Measurements from ENCODE around the gene C10orf53.
"Not testable (repeated sequence)": the region's sequence is repeated elsewhere in the genome, so short reads cannot be mapped to it uniquely, and the experiment has no call there.

The C10orf53 gene

DNA sequence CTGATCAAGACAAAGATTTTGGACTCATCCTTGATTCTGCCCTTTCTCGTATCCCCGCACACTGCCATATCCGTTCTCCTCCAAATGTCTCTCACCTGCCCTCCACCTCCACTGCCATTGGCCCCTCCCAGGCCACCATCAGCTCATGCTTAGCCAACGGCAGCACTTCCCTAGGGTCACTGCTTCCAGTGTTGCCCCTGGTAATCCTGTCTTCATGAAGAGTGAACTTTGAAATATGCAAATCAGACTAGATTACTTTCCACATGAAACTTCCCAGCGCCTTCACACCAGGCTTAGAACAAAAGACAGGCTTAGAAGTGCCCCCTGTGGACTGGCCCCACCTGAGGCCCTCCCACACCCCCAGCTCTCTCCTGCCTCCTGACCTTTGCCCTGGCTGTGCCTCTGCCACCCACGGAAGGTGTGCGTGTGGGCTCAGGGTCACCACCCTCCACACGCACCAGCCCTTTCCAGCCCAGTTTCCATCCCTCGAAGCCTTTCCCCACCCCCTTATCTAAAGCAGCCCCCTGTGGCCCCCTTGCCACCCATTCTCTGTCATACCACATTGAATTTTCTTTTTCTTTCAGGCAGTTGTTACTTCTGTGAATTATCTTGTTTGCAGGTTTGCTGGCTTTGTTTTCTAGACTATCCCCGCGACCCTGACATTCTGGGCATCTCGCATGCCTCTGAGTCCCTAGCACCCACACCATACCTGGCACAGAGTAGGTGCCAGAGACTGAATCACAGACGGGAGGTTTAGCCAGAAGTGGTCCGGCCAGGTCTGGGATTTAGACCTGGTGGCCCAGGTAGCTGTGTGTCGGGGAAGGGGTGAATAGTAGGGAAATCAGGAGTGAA lies 26.8 kb upstream of the C10orf53 start:
- no peak for FAIRE-seq

DNA sequence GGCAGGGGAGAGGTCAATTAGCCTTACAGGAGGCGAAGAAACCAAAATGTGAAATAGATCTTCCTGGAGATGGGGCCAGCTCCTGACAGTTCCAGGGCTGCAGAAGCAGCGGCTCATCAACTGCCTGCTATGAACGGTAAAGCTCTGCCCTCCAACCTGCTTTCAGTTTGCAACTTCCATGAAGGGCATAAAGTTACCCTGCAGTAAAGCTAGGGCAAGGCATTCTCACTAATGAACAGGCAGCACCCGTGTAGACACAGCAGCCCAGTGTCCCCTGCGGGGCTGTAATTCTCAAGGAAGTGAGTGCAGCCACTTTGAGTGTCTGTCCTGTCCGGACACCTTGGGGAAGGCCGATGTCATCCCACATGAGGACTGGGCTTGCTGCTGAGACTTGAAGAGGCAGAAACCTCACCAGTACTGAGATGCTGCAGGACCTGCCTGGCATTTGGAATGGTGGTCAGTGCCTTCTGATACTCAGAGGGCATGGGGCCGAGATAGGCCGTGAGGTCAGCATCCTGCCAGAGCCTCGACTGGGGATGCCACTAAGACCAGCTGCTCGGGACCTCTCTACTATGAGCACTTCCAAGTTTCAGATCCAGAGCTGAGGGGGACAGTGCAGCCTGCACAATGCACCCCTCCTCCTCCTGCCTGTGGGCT lies 26.1 kb upstream of the C10orf53 start:
- FAIRE-seq, result no peak

GRCh38 chr10:49654036-49654693 lies 25.3 kb upstream of the C10orf53 start:
- no peak for FAIRE-seq

DNA sequence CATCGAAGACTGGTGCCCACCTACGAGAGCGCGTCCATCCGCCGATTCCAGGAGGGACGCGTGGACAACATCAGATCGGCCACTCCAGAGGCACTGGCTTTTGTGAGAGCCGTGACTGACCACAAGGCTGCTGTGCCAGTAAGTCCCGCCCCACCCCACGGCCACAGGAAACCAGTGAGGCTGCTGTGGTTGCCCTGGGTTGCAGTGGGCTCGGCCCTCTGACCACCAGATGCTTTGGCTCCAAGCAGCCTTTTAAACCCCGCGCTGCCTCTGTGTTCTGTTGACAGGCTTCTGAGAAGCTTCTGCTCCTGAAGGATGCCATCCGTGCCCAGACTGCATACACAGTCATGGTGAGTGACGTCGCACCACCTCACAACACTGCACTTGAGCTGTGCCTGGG lies 24.4 kb upstream of the C10orf53 start:
- no peak for FAIRE-seq

- no peak for FAIRE-seq
These were observed 22.5 kb upstream of the C10orf53 start for GRCh38 chr10:49656845-49657493.

GRCh38 chr10:49657606-49658005 lies 21.8 kb upstream of the C10orf53 start:
- FAIRE-seq, result no peak

- FAIRE-seq, result no peak
These were observed 18.2 kb upstream of the C10orf53 start for GRCh38 chr10:49661140-49661856.

- FAIRE-seq, result no peak
These were observed 17.2 kb upstream of the C10orf53 start for GRCh38 chr10:49662169-49662830.

DNA sequence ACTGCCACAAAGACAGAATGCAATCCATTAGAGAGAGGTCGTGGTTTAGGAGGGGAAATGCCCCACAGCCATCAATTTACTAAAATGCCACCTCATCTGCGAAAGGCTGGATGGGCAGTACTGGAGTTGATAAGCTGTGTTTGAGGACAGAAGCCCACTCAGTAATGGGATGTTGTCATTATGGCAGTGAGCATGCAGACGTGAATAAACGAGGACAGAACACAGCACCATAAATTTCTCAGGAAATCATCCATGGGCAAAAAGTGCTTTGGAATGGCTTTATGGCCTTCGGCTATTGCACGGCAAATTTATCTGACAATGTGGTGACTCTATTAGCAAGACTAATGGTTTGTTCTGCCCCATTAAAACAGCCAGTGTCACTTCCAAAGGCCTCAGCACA lies 15.9 kb upstream of the C10orf53 start:
- FAIRE-seq, result no peak

GRCh38 chr10:49664006-49664841 lies 15.2 kb upstream of the C10orf53 start:
- FAIRE-seq, result no peak

DNA sequence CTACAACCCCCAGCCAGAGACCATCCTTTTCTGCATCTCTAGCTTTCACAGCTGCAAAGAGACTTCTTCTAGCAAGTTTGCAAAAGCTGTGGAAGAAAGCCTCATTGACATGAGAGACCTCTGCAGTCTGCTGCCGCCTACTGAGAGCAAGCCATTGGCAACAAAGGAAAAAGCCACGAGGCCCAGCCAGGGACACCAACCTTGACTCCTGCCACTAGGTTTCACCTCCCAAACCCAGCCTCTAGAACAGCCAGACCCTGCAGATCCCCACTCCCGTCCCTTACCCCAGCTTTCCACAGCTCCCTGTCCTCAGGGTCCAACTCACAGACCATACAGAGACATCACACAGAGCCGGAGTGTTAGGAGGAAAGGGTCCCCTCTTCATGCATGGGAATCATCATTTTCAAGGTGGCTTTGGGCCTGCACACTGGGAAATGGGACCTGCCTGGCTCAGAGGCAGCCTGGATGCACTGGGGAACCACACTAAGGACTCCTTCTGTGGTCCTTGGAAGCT lies 14.6 kb upstream of the C10orf53 start:
- no peak for FAIRE-seq

DNA sequence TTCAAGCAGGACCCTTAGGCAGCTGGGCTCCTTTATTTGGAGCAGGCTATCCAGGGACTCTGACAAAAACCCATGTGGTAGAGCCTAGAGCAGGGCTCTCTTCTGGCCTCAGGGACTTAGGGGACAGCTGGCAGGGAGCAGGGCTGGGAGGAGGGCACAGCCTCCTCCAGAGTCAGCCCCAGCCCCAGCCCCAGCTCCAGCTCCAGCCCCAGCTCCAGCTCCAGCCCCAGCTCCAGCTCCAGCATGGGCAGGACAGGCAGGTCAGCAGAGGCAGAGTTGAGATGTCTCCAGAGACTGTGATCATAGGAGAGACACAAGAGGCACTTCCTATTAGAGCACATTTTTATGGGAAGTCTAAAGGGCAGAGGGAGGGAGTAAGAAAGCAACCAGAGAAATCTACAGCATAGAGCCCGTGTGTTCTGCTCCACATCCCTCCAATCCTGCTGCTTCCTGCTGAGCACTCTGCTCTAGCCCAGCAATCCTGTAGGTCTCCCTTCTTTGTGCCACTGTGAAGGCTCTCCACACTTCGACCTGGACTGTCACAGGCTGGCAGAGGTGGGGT lies 13.3 kb upstream of the C10orf53 start:
- no peak for FAIRE-seq

- no peak for FAIRE-seq
These were observed 12.8 kb upstream of the C10orf53 start for GRCh38 chr10:49666685-49667084.

DNA sequence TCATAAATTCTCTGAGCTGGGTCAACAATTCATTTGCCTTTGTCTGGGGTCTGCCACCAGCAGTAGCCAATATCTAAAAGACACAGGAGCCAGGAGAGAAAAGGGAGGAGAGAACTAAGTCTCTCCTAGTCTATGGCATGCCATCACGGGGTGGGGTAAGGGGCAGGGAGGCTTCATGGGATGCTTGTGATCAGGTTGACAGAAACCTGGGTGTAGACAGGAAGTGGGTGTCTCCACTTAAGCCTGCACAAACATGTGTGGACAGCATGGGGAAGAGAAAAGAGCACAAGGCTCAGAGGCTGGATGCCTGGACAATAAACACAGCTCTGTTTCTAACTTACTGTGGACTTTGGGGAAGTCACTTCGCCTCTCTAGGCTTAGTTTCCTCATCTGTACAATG lies 11.5 kb upstream of the C10orf53 start:
- FAIRE-seq, result no peak

- FAIRE-seq, result no peak
These were observed 10.8 kb upstream of the C10orf53 start for GRCh38 chr10:49668684-49669083.

GRCh38 chr10:49678827-49679479 lies 498 bp upstream of the C10orf53 start:
- FAIRE-seq, result no peak

GRCh38 chr10:49682449-49682848 lies 3.0 kb downstream of the C10orf53 start:
- not testable (repeated sequence) for FAIRE-seq

GRCh38 chr10:49682879-49683278 lies 3.4 kb downstream of the C10orf53 start:
- no peak for FAIRE-seq

DNA sequence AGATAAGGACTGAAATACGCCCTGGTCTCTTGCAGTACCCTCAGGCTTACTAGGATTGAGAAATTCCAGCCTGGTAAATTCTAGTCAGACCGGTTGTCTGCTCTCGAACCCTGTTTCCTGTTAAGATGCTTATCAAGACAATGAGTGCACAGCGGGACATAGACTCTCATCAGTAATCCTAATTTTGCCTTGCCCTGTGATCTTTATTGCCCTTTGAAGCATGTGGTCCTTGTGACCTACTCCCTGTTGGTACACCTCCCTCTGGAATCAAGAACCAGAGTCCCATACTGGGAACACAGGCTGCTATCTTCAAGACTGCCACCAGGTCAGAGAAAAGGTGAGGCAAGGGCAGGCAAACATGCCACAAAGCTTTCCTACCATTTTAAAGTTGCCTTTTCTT lies 7.2 kb downstream of the C10orf53 start:
- no peak for FAIRE-seq

- no peak for FAIRE-seq
These were observed 8.9 kb downstream of the C10orf53 start for GRCh38 chr10:49688261-49688846.

Measured in A204.1 (cell line).